HepG2 (cell line): ENCODE data around the gene CKS1B. TPM values are rescaled to one million over a fixed set of nuclear protein-coding genes. Genes with fewer than 3 reads are reported as not detected.

Source experiments
- ATF2 ChIP-seq: sonication (generic); formaldehyde crosslinking; IDR thresholded peaks from 2 replicates; pipeline ENCODE4 v1.4.0; 2020; ENCODE audit warnings: missing genetic modification reagents
- CBFB ChIP-seq: sonication (generic); formaldehyde crosslinking; IDR thresholded peaks from 2 replicates; pipeline ENCODE4 v1.4.0; 2020; ENCODE audit warnings: missing genetic modification reagents
- ETV5 ChIP-seq: IDR thresholded peaks from 2 replicates; pipeline ENCODE4 v1.6.1; 2018; ENCODE audit warnings: missing biosample characterization, missing genetic modification reagents, inconsistent platforms, borderline replicate concordance
- LBX2 ChIP-seq: sonication (generic); formaldehyde crosslinking; IDR thresholded peaks from 2 replicates; pipeline ENCODE4 v1.5.0; 2020; ENCODE audit warnings: missing genetic modification reagents, mild to moderate bottlenecking, borderline replicate concordance
- MEIS2 ChIP-seq: sonication (generic); formaldehyde crosslinking; IDR thresholded peaks from 2 replicates; pipeline ENCODE4 v1.9.0; 2021; ENCODE audit warnings: mild to moderate bottlenecking, missing genetic modification reagents
- PLSCR1 ChIP-seq: sonication (generic); formaldehyde crosslinking; IDR thresholded peaks from 2 replicates; pipeline ENCODE4 v1.5.0; 2020; ENCODE audit warnings: missing genetic modification reagents, mild to moderate bottlenecking, borderline replicate concordance
- PRDM10 ChIP-seq: sonication (generic); formaldehyde crosslinking; IDR thresholded peaks from 2 replicates; pipeline ENCODE4 v1.4.0; 2020; ENCODE audit warnings: low read depth, missing genetic modification reagents
- SMAD1 ChIP-seq: sonication (generic); formaldehyde crosslinking; IDR thresholded peaks from 2 replicates; pipeline ENCODE4 v1.4.0; 2020; ENCODE audit warnings: missing genetic modification reagents, low read depth, mild to moderate bottlenecking, borderline replicate concordance
- SP4 ChIP-seq: sonication (generic); formaldehyde crosslinking; IDR thresholded peaks from 2 replicates; pipeline ENCODE4 v1.8.1; 2023; ENCODE audit warnings: mild to moderate bottlenecking, missing genetic modification reagents
- ZNF160 ChIP-seq: sonication (generic); formaldehyde crosslinking; IDR thresholded peaks from 2 replicates; pipeline ENCODE4 v1.8.0; 2022; ENCODE audit warnings: mild to moderate bottlenecking, inconsistent platforms, missing genetic modification reagents
- ZNF17 ChIP-seq: sonication (generic); formaldehyde crosslinking; IDR thresholded peaks from 2 replicates; pipeline ENCODE4 v1.5.0; 2020; ENCODE audit warnings: mild to moderate bottlenecking, missing genetic modification reagents
- ZNF263 ChIP-seq: sonication (generic); formaldehyde crosslinking; IDR thresholded peaks from 2 replicates; pipeline ENCODE4 v1.4.0; 2020; ENCODE audit warnings: missing genetic modification reagents
- ZNF574 ChIP-seq: sonication (generic); formaldehyde crosslinking; IDR thresholded peaks from 2 replicates; pipeline ENCODE4 v1.4.0; 2020; ENCODE audit warnings: missing genetic modification reagents
- ZNF710 ChIP-seq: sonication (generic); formaldehyde crosslinking; IDR thresholded peaks from 2 replicates; pipeline ENCODE4 v1.5.0; 2020; ENCODE audit warnings: mild to moderate bottlenecking, missing genetic modification reagents, borderline replicate concordance
- ZNF75D ChIP-seq: sonication (generic); formaldehyde crosslinking; IDR thresholded peaks from 2 replicates; pipeline ENCODE4 v1.8.1; 2023; ENCODE audit warnings: missing genetic modification reagents, mild to moderate bottlenecking, borderline replicate concordance
- polyA plus RNA-seq, 8 experiments: library from polyadenylated mRNA; depleted of rRNA in 3 of 8; stranded (reverse) in 7 of 8; unstranded in 1 of 8; fragments of >200 nt; fragmentation: Illumina TruSeq in 4 of 8; extraction: Trizol in 4 of 8; gene quantifications; 2 replicates each; pipeline versions ENCODE4 v1.2.1 to v1.2.3, GENCODE V29; 2011 to 2016; ENCODE audit warnings: low read depth in 4 of 8, missing spikeins in 1 of 8, mixed read lengths in 1 of 8; ENCODE audit not compliant: insufficient read depth in 1 of 8
- total RNA-seq, 5 experiments: library from RNA; depleted of rRNA; stranded (reverse); fragments of >200 nt; fragmentation: Illumina TruSeq; extraction: Trizol; gene quantifications; 2 replicates each; pipeline ENCODE4 v1.2.3, GENCODE V29; 2016; ENCODE audit warnings: low read depth in 1 of 5

CKS1B gene
- total and polyA plus RNA-seq, 2 of the 13 experiments (the other 11 are each of a cell fraction or from before 2014, with no cell fraction given): 217 to 222 TPM

GRCh38 chr1:155017041-155017945 is 42.8 kb downstream of the CKS1B start (continued):
- TF ChIP-seq PRDM10 (CRISPR knock-in tag) (peak; percentile 94), LBX2 (CRISPR knock-in tag) (no peak), ZNF710 (peak; percentile 83), ZNF17 (no peak), ZNF263 (CRISPR knock-in tag) (peak; percentile 49; the same call in 1 of the 2 replicates), MEIS2 (CRISPR knock-in tag) (peak; percentile 74; the same call in 1 of the 2 replicates), CBFB (CRISPR knock-in tag) (peak; percentile 83; the same call in 1 of the 2 replicates), PLSCR1 (no peak), ZNF160 (CRISPR knock-in tag) (no peak; the same call in 1 of the 2 replicates), SMAD1 (no peak), SP4 (peak; percentile 63; the same call in 1 of the 2 replicates), ZNF75D (CRISPR knock-in tag) (no peak), ZNF574 (CRISPR knock-in tag) (peak; percentile 77), ATF2 (CRISPR knock-in tag) (peak; percentile 61; the same call in 1 of the 2 replicates), ETV5 (CRISPR knock-in tag) (peak; percentile 72)
